ENCODE measurements around the gene HDAC8. TPM values are rescaled to one million over a fixed set of nuclear protein-coding genes. Genes with fewer than 3 reads are reported as not detected.

The HDAC8 gene
- total RNA-seq, 6 experiments from 2014 or later: 12.6 to 19.4 (median 17.0) TPM

GRCh38 chrX:72282302-72282701 is 290.3 kb downstream of the HDAC8 start:
- H3K36me3 ChIP-seq: no peaks in the 10 kb centered on the region
- 100% methylated on average over 1 of the region's 1 CpG for WGBS (ENCODE audit: insufficient coverage, low coverage, low lambda C conversion rate, missing lambda C conversion rate)
- H3K4me3 ChIP-seq: no peak overlapping the region
- ATAC-seq (no peak), DNase-seq (no peak)
- TF ChIP-seq, protein P1, sequence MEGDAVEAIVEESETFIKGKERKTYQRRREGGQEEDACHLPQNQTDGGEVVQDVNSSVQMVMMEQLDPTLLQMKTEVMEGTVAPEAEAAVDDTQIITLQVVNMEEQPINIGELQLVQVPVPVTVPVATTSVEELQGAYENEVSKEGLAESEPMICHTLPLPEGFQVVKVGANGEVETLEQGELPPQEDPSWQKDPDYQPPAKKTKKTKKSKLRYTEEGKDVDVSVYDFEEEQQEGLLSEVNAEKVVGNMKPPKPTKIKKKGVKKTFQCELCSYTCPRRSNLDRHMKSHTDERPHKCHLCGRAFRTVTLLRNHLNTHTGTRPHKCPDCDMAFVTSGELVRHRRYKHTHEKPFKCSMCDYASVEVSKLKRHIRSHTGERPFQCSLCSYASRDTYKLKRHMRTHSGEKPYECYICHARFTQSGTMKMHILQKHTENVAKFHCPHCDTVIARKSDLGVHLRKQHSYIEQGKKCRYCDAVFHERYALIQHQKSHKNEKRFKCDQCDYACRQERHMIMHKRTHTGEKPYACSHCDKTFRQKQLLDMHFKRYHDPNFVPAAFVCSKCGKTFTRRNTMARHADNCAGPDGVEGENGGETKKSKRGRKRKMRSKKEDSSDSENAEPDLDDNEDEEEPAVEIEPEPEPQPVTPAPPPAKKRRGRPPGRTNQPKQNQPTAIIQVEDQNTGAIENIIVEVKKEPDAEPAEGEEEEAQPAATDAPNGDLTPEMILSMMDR (IDR thresholded peaks at IDR 0.05): no peak
- TF ChIP-seq POLR2A (IDR thresholded peaks at IDR 0.05): no peak
- H3K27ac ChIP-seq: no peak overlapping the region
- intact Hi-C loops (cut with DNase I): no loop called here
- no peaks in the 10 kb centered on the region for H3K27me3 ChIP-seq
- H3K4me1 ChIP-seq: no peaks in the 10 kb centered on the region
- no peaks in the 10 kb centered on the region for H3K9me3 ChIP-seq

GRCh38 chrX:72280321-72280845 is 292.3 kb downstream of the HDAC8 start:
- peaks cover 0 to 7% (median 3%) of the 10 kb centered on the region in 4 donors for H3K4me1 ChIP-seq
- ATAC-seq (no peak), DNase-seq (no peak)
- H3K4me3 ChIP-seq: no peak overlapping the region
- no peaks in the 10 kb centered on the region for H3K27me3 ChIP-seq
- WGBS (ENCODE audit: insufficient coverage, low coverage, low lambda C conversion rate, missing lambda C conversion rate): 50% methylated on average over 4 of the region's 5 CpGs
- H3K9me3 ChIP-seq: no peaks in the 10 kb centered on the region
- intact Hi-C loops (cut with DNase I): no loop called here
- H3K27ac ChIP-seq: no peak overlapping the region
- TF ChIP-seq, protein P1 (IDR thresholded peaks at IDR 0.05): no peak
- TF ChIP-seq POLR2A (IDR thresholded peaks at IDR 0.05): no peak
- H3K36me3 ChIP-seq: peaks cover 0 to 3% (median under 1%) of the 10 kb centered on the region in 4 donors

Small RNAs within 50 kb of the gene (small RNA-seq; reads per million reads assigned to genes)
- 0 reads per million in 2 experiments for gene RF00019
- gene RNU2-68P: 0 to 0.39 reads per million in 2 experiments

Other genes starting within 250 kb of the HDAC8 start
- 1 to 10 TPM in 4 of 6 experiments, under 1 TPM in 2; 0.92 to 2.5 (median 1.7) TPM for gene PHKA1, start 141.5 kb upstream of the HDAC8 start, total RNA-seq
- gene DMRTC1B, start 204.0 kb upstream of the HDAC8 start, total RNA-seq: not detected
- not detected for gene FAM236B, start 209.8 kb upstream of the HDAC8 start, total RNA-seq
- gene FAM236D, start 235.4 kb upstream of the HDAC8 start, total RNA-seq: not detected